Fibroblast of lung (primary cell): ENCODE data around the gene DDX25. TPM values are rescaled to one million over a fixed set of nuclear protein-coding genes. Genes with fewer than 3 reads are reported as not detected.

Source experiments
- DNase-seq, 2 donors: peaks; one replicate each; pipeline versions ENCODE4 v3.0.0 to v3.0.0-alpha.2; 2010; ENCODE audit warnings: low read depth in 2 of 2
- H2AFZ ChIP-seq: 2 replicates; pipeline ENCODE4 v1.5.1; 2012; ENCODE audit warnings: low read length, control low read depth, inconsistent platforms
- H3K27ac ChIP-seq: 2 replicates; pipeline ENCODE4 v1.5.1; 2011; ENCODE audit warnings: low read length, control low read depth; ENCODE audit not compliant: insufficient read depth
- H3K27me3 ChIP-seq: 2 replicates; pipeline ENCODE4 v1.5.1; 2011; ENCODE audit warnings: mild to moderate bottlenecking, low read length; ENCODE audit not compliant: control insufficient read depth, insufficient read depth
- H3K36me3 ChIP-seq: 2 replicates; pipeline ENCODE4 v1.5.1; 2011; ENCODE audit warnings: low read length; ENCODE audit not compliant: control insufficient read depth, insufficient read depth
- H3K4me1 ChIP-seq: 2 replicates; pipeline ENCODE4 v1.5.1; 2011; ENCODE audit warnings: low read length; ENCODE audit not compliant: control insufficient read depth, insufficient read depth; ENCODE audit errors: extremely low read depth
- H3K4me2 ChIP-seq: 2 replicates; pipeline ENCODE4 v1.5.1; 2011; ENCODE audit warnings: low read length, control low read depth; ENCODE audit not compliant: insufficient read depth; ENCODE audit errors: extremely low read depth
- H3K4me3 ChIP-seq, 4 experiments: fragments of 200-600 bp in 1 of 4; sonication (generic) in 1 of 4; replicated peaks in 1 of 4; 2 replicates each; pipeline ENCODE4 v1.5.1; 2011 to 2016; ENCODE audit warnings: low read length in 4 of 4, low read depth in 3 of 4, mild to moderate bottlenecking in 3 of 4, control low read depth in 2 of 4, inconsistent platforms in 1 of 4, mixed read lengths in 1 of 4; ENCODE audit not compliant: insufficient read depth in 1 of 4; ENCODE audit errors: control extremely low read depth in 1 of 4
- H3K79me2 ChIP-seq: 2 replicates; pipeline ENCODE4 v1.5.1; 2012; ENCODE audit warnings: mild to moderate bottlenecking, low read length, inconsistent platforms; ENCODE audit not compliant: control insufficient read depth, insufficient read depth
- H3K9ac ChIP-seq: 2 replicates; pipeline ENCODE4 v1.5.1; 2011; ENCODE audit warnings: mild to moderate bottlenecking, low read length, control low read depth; ENCODE audit not compliant: insufficient read depth
- H3K9me3 ChIP-seq: 2 replicates; pipeline ENCODE4 v1.5.1; 2012; ENCODE audit warnings: low read depth, low read length; ENCODE audit not compliant: control insufficient read depth, insufficient read depth
- H4K20me1 ChIP-seq: 2 replicates; pipeline ENCODE4 v1.5.1; 2011; ENCODE audit warnings: low read length; ENCODE audit not compliant: control insufficient read depth, insufficient read depth; ENCODE audit errors: extremely low read depth
- EZH2 ChIP-seq: IDR thresholded peaks from 2 replicates; pipeline ENCODE4 v1.5.1; 2012; ENCODE audit warnings: low read length, control low read depth, mild to moderate bottlenecking; ENCODE audit errors: missing control alignments
- polyA plus RNA-seq, 2 donors: library from polyadenylated mRNA; depleted of rRNA in 1 of 2; stranded (reverse) in 1 of 2; unstranded in 1 of 2; fragments of >200 nt; gene quantifications; 2 replicates each; pipeline ENCODE4 v1.2.1, GENCODE V29; 2011 to 2012; ENCODE audit warnings: missing spikeins in 1 of 2
- total RNA-seq: library from RNA; depleted of rRNA; stranded (reverse); fragments of >200 nt; gene quantifications from 2 replicates; pipeline ENCODE4 v1.2.1, GENCODE V29; 2014
- TF ChIP-seq, protein P1 (sequence below), 2 donors: IDR thresholded peaks in 1 of 2; conservative IDR thresholded peaks in 1 of 2; 1 replicate in 1 of 2; 2 replicates in 1 of 2; pipeline ENCODE4 v1.5.1; 2011 to 2012; ENCODE audit warnings: low read length in 2 of 2, control low read depth in 1 of 2, inconsistent platforms in 1 of 2, low read depth in 1 of 2, mild to moderate bottlenecking in 1 of 2

Gene DDX25
- total and polyA plus RNA-seq, 2 donors (not counting 1 experiment from before 2014, with no cell fraction given) = not detected

DNA sequence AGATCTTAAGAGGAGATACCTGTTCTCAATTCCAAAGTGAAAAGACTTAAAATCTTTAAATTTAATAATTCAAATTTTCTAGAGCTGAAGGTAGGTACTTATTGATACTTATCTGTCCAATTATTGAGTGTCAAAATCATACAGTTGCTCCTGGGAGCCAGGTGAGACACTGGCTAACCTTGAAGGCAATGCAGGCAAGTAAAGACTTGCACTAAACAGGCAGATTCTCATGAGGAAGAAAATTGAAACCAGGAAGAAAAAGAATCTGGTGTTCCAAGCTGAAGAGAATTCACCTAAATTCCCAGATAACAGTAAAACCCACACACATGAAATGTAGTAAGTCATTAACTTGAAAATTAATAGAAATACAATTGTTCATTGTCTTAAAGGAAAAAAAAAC lies 71.8 kb downstream of the DDX25 start:
- Histone ChIP-seq H3K79me2 (no peaks in the 10 kb centered on the region), H2AFZ (no peak overlapping the region), H3K4me3 (no peak overlapping the region), H3K27ac (no peak overlapping the region), H3K4me2 (no peak overlapping the region), H4K20me1 (no peaks in the 10 kb centered on the region), H3K9ac (no peak overlapping the region), H3K27me3 (no peaks in the 10 kb centered on the region), H3K9me3 (no peaks in the 10 kb centered on the region), H3K36me3 (no peaks in the 10 kb centered on the region), H3K4me1 (no peaks in the 10 kb centered on the region)
- DNase-seq = no peak
- TF ChIP-seq EZH2 = no peak
- TF ChIP-seq, protein P1, sequence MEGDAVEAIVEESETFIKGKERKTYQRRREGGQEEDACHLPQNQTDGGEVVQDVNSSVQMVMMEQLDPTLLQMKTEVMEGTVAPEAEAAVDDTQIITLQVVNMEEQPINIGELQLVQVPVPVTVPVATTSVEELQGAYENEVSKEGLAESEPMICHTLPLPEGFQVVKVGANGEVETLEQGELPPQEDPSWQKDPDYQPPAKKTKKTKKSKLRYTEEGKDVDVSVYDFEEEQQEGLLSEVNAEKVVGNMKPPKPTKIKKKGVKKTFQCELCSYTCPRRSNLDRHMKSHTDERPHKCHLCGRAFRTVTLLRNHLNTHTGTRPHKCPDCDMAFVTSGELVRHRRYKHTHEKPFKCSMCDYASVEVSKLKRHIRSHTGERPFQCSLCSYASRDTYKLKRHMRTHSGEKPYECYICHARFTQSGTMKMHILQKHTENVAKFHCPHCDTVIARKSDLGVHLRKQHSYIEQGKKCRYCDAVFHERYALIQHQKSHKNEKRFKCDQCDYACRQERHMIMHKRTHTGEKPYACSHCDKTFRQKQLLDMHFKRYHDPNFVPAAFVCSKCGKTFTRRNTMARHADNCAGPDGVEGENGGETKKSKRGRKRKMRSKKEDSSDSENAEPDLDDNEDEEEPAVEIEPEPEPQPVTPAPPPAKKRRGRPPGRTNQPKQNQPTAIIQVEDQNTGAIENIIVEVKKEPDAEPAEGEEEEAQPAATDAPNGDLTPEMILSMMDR (conservative IDR thresholded peaks at IDR 0.05 in 1 of 2, IDR thresholded peaks at IDR 0.05 in 1 of 2; ENCODE audit: low read depth in 1 of 2, low read length in 2 of 2) = no peak

DNA sequence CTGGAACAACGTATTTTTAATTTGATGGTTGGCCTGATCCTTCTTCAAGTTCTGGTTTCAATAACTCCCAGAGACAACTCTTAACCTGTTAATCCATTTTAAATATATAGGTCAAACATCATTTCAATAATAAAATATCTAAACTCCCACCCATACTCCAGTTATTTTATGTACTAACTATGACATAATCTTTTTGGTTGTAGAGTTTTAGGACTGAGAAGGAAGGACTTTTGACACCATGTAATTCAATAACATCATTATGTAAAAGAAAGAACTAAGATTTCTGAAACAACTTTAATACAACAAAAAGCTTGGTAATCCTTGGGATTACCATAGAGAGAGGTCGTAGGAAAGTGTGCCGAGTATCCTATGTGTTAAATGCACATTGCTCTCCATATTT lies 73.0 kb downstream of the DDX25 start:
- no peak overlapping the region for H2AFZ ChIP-seq
- H3K4me2 ChIP-seq = no peak overlapping the region
- no peak for DNase-seq
- H3K9ac ChIP-seq = no peak overlapping the region
- TF ChIP-seq, protein P1 (conservative IDR thresholded peaks at IDR 0.05 in 1 of 2, IDR thresholded peaks at IDR 0.05 in 1 of 2; ENCODE audit: low read depth in 1 of 2, low read length in 2 of 2) = no peak
- no peak for TF ChIP-seq EZH2
- no peaks in the 10 kb centered on the region for H3K36me3 ChIP-seq
- no peaks in the 10 kb centered on the region for H3K79me2 ChIP-seq
- no peaks in the 10 kb centered on the region for H3K27me3 ChIP-seq
- no peaks in the 10 kb centered on the region for H3K4me1 ChIP-seq
- H3K9me3 ChIP-seq = no peaks in the 10 kb centered on the region
- H3K27ac ChIP-seq = no peak overlapping the region
- no peak overlapping the region for H3K4me3 ChIP-seq
- no peaks in the 10 kb centered on the region for H4K20me1 ChIP-seq

DNA sequence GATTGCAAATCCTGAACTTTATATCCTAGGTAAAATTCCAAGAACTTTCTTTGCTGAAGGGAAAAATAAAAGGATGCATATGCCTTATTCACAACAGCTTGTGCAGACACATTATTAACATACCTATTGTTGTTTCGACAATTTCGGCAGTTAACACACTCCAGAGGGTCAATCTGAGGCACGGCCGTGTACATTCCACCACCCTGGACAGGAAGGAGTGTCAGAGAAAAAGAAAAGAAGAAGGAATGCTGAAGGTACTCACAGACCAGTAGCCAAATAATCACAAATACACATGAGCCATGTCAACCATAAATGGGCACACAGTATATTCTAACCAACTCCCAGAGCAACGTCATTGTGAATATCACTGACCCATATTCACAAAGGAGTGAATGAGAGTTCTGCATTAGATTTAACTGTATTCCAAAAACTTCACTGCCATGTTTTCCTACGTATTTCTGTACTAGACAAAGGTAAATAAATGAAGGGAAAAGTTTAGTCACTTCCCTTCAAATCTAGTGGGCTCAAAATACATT lies 73.9 kb downstream of the DDX25 start:
- H3K27ac ChIP-seq = no peak overlapping the region
- no peak overlapping the region for H3K4me3 ChIP-seq
- TF ChIP-seq, protein P1 (conservative IDR thresholded peaks at IDR 0.05 in 1 of 2, IDR thresholded peaks at IDR 0.05 in 1 of 2; ENCODE audit: low read depth in 1 of 2, low read length in 2 of 2) = no peak
- no peak for TF ChIP-seq EZH2

More for the DNA sequence above, 73.9 kb downstream of the DDX25 start:
- Histone ChIP-seq H3K4me1 (no peaks in the 10 kb centered on the region), H3K9me3 (no peaks in the 10 kb centered on the region), H3K27me3 (no peaks in the 10 kb centered on the region), H2AFZ (no peak overlapping the region), H3K36me3 (no peaks in the 10 kb centered on the region), H3K4me2 (no peak overlapping the region), H3K9ac (no peak overlapping the region), H3K79me2 (no peaks in the 10 kb centered on the region), H4K20me1 (no peaks in the 10 kb centered on the region)
- no peak for DNase-seq

Other genes starting within 250 kb of the DDX25 start
- gene ACRV1, start 223.7 kb upstream of the DDX25 start, total RNA-seq = 0.26 TPM in 1 of 2 replicates, not detected in the other
- not detected in 2 replicates for gene ACRV1, start 223.7 kb upstream of the DDX25 start, polyA plus RNA-seq
- not detected in 2 replicates for gene PATE1, start 158.2 kb upstream of the DDX25 start, total RNA-seq
- not detected in 2 replicates for gene PATE1, start 158.2 kb upstream of the DDX25 start, polyA plus RNA-seq
- gene PATE2, start 125.7 kb upstream of the DDX25 start, total RNA-seq = 0.17 TPM in 1 of 2 replicates, not detected in the other
- gene PATE2, start 125.7 kb upstream of the DDX25 start, polyA plus RNA-seq = 0.05 TPM in 1 of 2 replicates, not detected in the other
- gene PATE3, start 116.4 kb upstream of the DDX25 start, total RNA-seq = not detected in 2 replicates
- gene PATE3, start 116.4 kb upstream of the DDX25 start, polyA plus RNA-seq = not detected in 2 replicates
- not detected in 2 replicates for gene PATE4, start 71.2 kb upstream of the DDX25 start, total RNA-seq
- not detected in 2 replicates for gene PATE4, start 71.2 kb upstream of the DDX25 start, polyA plus RNA-seq
- 5.6 and 6.3 TPM in 2 replicates for gene HYLS1, start 16.8 kb upstream of the DDX25 start, total RNA-seq
- gene HYLS1, start 16.8 kb upstream of the DDX25 start, polyA plus RNA-seq = 6.8 and 11.8 TPM in 2 replicates
- 14.0 and 14.9 TPM in 2 replicates for gene PUS3, start 1.3 kb upstream of the DDX25 start, total RNA-seq
- gene PUS3, start 1.3 kb upstream of the DDX25 start, polyA plus RNA-seq = 15.3 and 16.0 TPM in 2 replicates
- not detected in 2 replicates for gene VSIG10L2, start 41.5 kb downstream of the DDX25 start, total RNA-seq
- not detected in 2 replicates for gene VSIG10L2, start 41.5 kb downstream of the DDX25 start, polyA plus RNA-seq
- 10.3 and 10.7 TPM in 2 replicates for gene CDON, start 158.4 kb downstream of the DDX25 start, total RNA-seq
- gene CDON, start 158.4 kb downstream of the DDX25 start, polyA plus RNA-seq = 2.3 and 10.7 TPM in 2 replicates